DMS53 (cell line): ENCODE data around the gene HPGDS.
A peak's percentile ranks its signal among the peaks of the same experiment; 100 is the strongest.
"Not testable (repeated sequence)": the region's sequence is repeated elsewhere in the genome, so short reads cannot be mapped to it uniquely, and the experiment has no call there.

Experiments used
- DNase-seq: peaks from one replicate; lab custom pipeline; 2025; lab: John Stamatoyannopoulos, UW

Gene HPGDS

DNA sequence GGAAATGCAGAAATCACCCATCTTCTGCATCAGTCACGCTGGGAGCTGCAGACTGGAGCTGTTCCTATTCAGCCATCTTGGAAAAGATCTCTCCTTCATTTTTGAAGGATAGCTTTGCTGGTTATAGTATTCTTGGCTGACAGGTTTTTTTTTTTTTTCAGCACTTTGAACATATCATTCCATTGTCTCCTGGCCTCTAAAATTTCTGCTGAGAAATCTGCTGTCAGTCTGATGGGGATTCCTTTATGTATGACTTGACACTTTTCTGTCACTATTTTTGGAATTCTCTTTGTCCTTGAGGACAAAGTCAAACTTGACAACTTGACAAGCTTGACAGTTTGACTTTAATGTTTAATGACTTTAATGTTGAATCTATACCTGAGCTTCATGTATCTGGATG lies 16.8 kb downstream of the HPGDS start:
- DNase-seq: peak; percentile 17

DNA sequence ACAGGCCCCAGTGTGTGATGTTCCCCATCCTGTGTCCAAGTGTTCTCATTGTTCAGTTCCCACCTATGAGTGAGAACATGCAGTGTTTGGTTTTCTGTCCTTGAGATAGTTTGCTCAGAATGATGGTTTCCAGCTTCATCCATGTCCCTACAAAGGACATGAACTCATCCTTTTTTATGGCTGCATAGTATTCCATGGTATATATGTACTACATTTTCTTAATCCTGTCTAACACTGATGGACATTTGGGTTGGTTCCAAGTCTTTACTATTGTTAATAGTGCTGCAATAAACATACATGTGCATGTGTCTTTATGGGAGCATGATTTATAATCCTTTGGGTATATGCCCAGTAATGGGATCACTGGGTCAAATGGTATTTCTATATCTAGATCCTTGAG lies 22.7 kb downstream of the HPGDS start:
- DNase-seq: not testable (repeated sequence)

DNA sequence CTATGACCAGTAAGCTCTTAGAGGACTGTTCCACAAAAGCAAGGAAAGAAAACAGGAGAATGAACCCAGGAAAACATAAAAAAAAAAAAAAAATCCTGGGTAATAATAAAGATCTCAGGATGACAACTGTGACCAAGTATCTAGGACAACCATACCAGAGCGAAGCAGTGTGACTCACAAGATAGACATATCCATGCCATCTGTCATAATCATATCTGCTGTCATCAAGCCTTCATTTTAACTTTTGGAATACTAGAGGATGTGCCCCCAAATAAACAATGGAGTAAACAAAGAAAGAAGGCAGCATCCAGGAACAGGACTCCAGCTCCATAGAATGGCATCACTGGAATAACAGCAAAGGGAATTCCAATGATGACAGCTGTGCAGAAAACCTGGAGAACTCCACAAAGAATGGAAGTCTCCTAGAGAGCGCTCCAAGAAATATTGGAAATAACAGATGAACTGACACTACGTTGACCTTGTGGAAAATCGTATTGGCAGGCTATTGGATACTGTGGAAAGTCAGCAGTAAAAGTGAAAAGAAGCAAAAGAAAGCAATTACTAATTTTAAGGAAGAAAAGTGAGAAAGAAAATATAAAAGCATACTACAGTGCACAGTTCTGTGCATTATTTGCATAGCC lies 35.3 kb downstream of the HPGDS start:
- peak; percentile 40 for DNase-seq

- DNase-seq: no peak
Observed at GRCh38 chr4:94306713-94307112, 35.9 kb downstream of the HPGDS start.

DNA sequence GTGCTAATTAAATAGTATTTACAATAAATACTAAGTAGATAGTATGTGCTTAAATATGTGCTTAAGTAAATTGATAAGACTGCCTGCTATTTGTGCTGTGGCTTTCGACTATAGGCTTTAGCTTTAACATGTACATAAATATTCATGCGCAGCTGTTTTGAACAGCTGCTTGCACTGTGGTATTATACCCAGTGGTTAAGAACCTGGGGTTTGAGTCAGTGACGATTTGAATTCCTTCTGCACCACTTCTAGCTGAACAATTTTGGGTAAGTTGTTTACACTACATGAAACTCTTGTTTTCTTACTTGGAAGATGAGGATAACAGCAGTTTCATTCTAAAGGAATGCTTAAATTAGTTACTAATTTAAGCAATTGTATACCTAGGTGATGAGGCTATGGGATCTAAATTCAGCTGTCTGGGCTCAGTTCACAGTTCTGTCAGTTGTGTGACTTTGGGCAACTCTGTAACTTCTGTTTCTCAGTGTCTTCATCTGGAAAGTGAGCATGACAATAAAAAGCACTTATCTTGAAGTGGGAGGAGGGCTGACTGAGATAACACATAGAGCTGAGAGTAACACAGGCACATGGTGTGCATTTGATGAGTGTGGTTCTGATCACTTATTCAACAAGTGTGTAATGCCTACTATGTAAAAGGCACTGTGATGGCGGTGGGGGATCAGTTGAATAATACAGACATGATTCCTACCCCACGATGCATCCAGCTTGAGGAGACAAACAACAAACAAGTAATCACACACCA lies 37.0 kb downstream of the HPGDS start:
- DNase-seq: no peak

DNA sequence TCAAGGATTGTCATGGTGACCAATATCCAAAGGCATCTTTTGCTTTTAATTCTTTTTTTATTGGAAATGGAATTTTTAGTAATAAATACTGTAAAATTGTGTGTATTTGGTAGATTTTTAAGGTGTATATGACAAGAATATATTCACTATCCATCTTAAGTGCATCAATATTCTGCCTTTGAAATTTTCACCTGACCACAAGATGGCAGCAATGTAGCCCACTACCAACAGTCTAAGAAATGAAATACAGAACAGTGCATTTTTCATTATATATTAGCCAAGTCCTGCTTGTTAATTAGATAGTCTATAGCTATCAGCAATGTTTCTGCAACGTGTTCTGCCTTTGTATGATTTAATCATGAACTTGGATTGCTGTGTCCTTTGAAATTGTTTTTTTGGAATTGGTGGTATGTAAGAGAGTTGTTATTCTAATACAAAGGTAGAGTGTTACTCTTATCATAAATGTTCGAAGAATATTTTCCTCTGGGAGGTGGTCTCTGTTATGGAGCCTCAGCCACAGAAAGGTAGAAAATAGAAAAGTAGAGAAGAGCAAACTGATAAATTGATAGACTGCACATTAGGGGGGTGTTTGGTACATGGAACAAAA lies 38.2 kb downstream of the HPGDS start:
- DNase-seq: peak; percentile 47

DNA sequence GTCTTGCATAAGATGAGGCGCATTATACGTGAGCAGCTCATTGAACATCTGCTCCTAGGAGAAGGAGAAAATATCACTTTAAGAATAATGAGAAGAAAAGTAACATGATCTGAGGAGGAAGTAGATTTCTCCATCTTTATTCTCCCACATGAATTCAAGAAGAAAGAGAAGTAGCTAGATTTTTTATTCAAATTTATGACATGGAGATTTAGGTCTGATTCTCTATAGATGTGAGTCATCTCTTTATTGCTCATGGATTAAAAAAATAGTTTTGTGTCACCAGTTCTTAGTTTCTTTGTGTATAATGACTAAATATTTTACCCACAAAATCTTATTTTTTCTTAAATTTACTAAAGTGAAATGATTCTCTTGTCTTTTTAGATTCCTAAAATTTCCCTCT lies 40.4 kb downstream of the HPGDS start:
- no peak for DNase-seq

GRCh38 chr4:94298725-94299252 lies 43.8 kb downstream of the HPGDS start:
- DNase-seq: no peak

GRCh38 chr4:94295473-94295872 lies 47.2 kb downstream of the HPGDS start:
- not testable (repeated sequence) for DNase-seq

GRCh38 chr4:94293981-94294380 lies 48.7 kb downstream of the HPGDS start:
- not testable (repeated sequence) for DNase-seq

- no peak for DNase-seq
Observed at GRCh38 chr4:94290245-94290644, 52.4 kb downstream of the HPGDS start.

DNA sequence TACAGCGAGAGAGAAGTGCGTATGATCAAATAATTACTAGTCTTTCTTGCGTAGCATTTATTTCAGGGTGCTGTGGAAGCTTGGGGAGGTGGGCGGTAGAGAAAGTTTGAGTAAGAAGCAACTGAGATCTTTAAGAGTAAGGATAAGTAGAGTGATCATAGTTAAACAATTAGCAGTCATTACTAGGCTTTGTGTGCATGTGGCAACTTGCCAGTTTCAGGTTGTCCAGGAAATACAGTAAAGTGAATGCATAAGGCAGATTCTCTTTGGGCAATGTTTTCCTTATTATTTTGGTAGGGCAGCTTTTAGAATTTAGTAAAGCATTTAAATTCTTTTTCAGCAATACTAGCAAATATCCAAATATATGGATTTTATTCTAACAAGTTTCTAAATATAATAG lies 57.0 kb downstream of the HPGDS start:
- DNase-seq: no peak

DNA sequence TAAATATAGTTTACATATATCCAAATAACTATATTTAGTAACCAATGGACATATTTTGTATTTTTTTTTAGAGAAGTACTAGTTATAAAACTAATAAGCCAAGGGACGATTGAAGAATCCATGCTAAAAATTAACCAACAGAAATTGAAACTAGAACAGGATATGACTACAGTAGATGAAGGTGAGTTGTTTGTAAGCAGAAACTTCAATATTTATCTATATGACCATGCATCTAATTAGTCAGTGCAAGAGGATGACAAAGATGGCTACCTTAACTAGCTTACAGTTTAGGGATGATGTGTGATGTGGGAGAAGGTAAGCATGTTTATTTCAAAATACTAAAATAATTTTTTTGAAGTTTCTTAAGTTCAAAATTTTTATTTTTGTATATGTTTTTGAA lies 57.7 kb downstream of the HPGDS start:
- no peak for DNase-seq

DNA sequence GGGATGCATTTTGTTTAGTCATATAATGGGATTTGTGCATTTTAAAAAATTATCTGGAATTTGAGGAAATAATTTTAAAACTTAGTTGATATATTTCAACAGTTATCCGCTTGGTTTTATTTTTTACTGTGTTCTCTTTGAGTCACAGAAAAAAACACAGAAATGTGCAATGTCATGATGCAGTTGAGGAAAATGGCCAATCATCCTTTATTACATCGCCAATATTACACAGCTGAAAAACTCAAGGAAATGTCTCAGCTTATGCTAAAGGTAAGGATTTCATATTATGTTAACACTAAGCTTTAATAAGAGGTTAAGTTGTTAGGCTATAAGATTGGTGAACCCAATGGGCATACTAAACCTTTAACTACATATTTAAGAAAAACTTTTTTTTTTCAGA lies 63.9 kb downstream of the HPGDS start:
- no peak for DNase-seq

- no peak for DNase-seq
Observed at GRCh38 chr4:94277534-94277933, 65.1 kb downstream of the HPGDS start.

GRCh38 chr4:94276204-94276603 lies 66.4 kb downstream of the HPGDS start:
- no peak for DNase-seq

DNA sequence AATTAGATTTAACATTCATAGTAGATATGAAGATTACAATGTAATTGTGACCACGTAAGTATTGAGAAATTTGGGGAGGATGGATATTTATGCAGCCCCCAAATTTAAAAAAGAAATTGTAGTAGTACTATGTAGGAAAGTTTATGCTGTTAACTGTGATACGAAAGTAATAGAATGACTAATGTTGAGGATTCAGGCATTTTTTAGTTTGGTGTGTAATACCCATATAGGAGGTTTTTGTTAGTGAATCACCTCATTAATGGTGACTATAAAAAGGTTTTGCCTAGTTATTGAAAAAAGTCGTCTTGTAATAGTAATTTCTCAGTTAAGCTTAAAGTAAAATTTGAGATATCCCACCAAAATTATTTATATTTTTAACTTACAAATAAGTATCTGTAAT lies 67.7 kb downstream of the HPGDS start:
- DNase-seq: no peak

- no peak for DNase-seq
Observed at GRCh38 chr4:94271248-94271647, 71.4 kb downstream of the HPGDS start.

DNA sequence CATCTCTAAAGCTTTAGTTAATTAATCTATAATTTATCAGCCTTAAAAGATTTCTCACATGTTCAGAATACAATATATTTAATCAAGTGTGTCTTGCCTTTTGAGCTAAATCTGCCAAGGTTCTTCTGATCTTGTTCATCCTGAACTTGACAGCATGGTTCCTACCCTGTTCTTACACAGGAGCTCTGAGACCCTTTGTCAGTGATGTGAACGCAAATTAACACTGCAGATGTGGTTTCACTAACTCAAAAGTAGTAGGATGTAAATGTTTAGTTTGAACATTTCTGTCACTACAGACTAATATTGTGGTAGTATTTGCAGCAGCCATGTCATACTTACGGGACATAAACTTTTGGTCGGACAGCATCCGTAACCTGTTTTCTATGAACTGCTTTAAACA lies 75.6 kb downstream of the HPGDS start:
- no peak for DNase-seq

GRCh38 chr4:94262163-94263016 lies 80.2 kb downstream of the HPGDS start:
- no peak for DNase-seq

GRCh38 chr4:94256828-94257227 lies 85.8 kb downstream of the HPGDS start:
- peak; percentile 26 for DNase-seq

- DNase-seq: no peak
Observed at GRCh38 chr4:94256144-94256783, 86.4 kb downstream of the HPGDS start.
